GM06990 (cell line): ENCODE measurements around the gene SNX13.

Experiments used
- DNase-seq: peaks from one replicate; pipeline ENCODE4 v3.0.0-alpha.2; 2011; ENCODE audit not compliant: insufficient read length; ENCODE audit errors: extremely low read depth
- H3K27me3 ChIP-seq: replicated peaks from 2 replicates; pipeline ENCODE4 v1.6.0; 2011; ENCODE audit warnings: low read length; ENCODE audit not compliant: control insufficient read depth, insufficient read depth
- H3K36me3 ChIP-seq: 2 replicates; pipeline ENCODE4 v1.5.1; 2011; ENCODE audit warnings: low read length; ENCODE audit not compliant: control insufficient read depth, insufficient read depth
- H3K4me3 ChIP-seq: replicated peaks from 2 replicates; pipeline ENCODE4 v1.5.1; 2011; ENCODE audit warnings: low read depth, mild to moderate bottlenecking, control low read depth, low read length
- CTCF ChIP-seq: IDR thresholded peaks from 2 replicates; pipeline ENCODE4 v1.5.1; 2011; ENCODE audit warnings: low read length, control low read depth, mild to moderate bottlenecking, inconsistent platforms; ENCODE audit not compliant: insufficient read depth, poor library complexity, severe bottlenecking

Gene SNX13

GRCh38 chr7:17832820-17833355 lies 107.4 kb downstream of the SNX13 start:
- no peaks in the 10 kb centered on the region; the same call in 1 of the 2 replicates for H3K36me3 ChIP-seq
- DNase-seq = no peak
- H3K4me3 ChIP-seq = no peak overlapping the region
- no peak for TF ChIP-seq CTCF
- no peaks in the 10 kb centered on the region for H3K27me3 ChIP-seq

DNA sequence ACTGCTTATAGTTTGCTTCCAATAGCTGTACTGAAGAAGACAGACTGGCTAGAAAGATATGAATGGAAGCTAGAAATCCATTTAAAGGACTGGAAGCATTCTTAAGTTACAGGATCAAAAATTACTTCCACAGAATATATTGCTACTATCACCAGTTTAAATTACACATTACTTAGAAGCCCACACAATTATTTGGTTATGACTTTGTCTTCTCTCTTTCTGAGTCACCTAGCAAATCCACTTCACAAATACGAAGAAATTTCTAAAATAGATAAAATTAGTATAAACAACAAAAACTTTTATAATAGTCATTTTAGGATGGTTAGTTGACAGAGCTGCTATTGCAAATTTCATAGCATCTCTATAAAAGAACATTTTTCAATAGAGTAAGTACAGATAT lies 108.1 kb downstream of the SNX13 start:
- no peak overlapping the region for H3K4me3 ChIP-seq
- no peaks in the 10 kb centered on the region; the same call in 1 of the 2 replicates for H3K36me3 ChIP-seq
- no peaks in the 10 kb centered on the region for H3K27me3 ChIP-seq
- DNase-seq = no peak
- no peak for TF ChIP-seq CTCF

DNA sequence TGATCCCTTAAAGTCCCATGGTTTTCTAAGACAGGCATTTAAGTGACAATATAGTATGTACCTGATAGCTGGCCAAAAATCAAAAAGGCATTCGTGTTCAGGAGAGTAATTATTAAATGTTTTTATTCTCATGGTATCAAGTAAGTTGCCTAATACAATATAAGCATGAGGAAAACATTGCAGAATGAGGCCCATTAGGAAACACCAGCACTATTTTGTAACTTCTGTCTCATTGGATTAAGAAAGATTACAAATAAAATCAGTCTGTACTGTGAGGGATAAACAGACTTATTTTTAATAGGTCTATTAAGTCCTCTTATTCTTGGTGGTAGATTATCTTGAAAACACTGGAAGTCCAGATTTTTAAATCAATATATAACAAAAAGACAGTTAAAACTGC lies 110.1 kb downstream of the SNX13 start:
- Histone ChIP-seq H3K27me3 (no peaks in the 10 kb centered on the region), H3K36me3 (no peaks in the 10 kb centered on the region), H3K4me3 (no peak overlapping the region)
- DNase-seq = no peak
- TF ChIP-seq CTCF = no peak

DNA sequence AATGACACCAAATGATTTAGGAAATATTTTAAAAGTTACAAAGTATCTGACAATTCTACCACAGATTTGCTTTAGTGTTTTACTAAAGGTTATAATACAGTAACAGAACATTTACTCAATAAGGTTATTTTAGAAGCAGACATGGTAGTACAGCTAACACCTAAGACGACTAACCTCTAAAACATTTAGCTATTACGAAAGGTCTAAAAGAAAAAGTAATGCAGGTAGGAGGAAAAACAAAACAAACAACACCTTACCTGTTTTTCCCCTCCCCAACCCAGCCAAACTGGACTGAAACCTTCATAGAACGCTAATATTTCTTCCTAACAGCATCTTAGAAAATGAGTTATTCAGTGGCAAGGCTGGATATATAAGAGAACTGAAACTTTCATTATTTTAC lies 111.3 kb downstream of the SNX13 start:
- no peak for TF ChIP-seq CTCF
- no peak for DNase-seq
- H3K36me3 ChIP-seq = no peaks in the 10 kb centered on the region

GRCh38 chr7:17822547-17823173 lies 117.6 kb downstream of the SNX13 start:
- no peak for DNase-seq
- H3K36me3 ChIP-seq = no peaks in the 10 kb centered on the region
- no peak for TF ChIP-seq CTCF
- no peaks in the 10 kb centered on the region for H3K27me3 ChIP-seq
- no peak overlapping the region for H3K4me3 ChIP-seq

More for the DNA sequence above, 111.3 kb downstream of the SNX13 start:
- Histone ChIP-seq H3K27me3 (no peaks in the 10 kb centered on the region), H3K4me3 (no peak overlapping the region)

DNA sequence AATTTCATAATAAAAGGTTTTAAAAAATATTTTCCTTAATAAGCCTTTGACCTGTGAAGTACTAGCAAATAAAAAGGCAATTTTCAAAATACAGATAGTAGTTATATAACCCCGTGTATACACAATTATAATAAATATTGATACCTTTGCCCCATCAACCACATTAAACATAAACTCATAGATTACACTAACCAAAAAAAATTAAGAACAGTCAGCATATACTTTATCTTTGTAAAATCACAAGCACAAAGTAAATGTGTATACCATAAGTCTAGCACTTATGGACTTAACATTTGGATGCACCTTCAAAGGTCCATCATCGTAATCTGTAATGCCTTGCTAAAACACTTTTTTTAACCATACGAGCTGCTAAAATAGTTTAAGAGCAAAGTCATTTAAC lies 123.4 kb downstream of the SNX13 start:
- no peak for DNase-seq
- H3K36me3 ChIP-seq = no peaks in the 10 kb centered on the region
- H3K4me3 ChIP-seq = no peak overlapping the region
- H3K27me3 ChIP-seq = no peaks in the 10 kb centered on the region
- no peak for TF ChIP-seq CTCF
